ENCODE measurements around the gene ZNF593.
A peak's percentile ranks its signal among the peaks of the same experiment; 100 is the strongest.

DNA sequence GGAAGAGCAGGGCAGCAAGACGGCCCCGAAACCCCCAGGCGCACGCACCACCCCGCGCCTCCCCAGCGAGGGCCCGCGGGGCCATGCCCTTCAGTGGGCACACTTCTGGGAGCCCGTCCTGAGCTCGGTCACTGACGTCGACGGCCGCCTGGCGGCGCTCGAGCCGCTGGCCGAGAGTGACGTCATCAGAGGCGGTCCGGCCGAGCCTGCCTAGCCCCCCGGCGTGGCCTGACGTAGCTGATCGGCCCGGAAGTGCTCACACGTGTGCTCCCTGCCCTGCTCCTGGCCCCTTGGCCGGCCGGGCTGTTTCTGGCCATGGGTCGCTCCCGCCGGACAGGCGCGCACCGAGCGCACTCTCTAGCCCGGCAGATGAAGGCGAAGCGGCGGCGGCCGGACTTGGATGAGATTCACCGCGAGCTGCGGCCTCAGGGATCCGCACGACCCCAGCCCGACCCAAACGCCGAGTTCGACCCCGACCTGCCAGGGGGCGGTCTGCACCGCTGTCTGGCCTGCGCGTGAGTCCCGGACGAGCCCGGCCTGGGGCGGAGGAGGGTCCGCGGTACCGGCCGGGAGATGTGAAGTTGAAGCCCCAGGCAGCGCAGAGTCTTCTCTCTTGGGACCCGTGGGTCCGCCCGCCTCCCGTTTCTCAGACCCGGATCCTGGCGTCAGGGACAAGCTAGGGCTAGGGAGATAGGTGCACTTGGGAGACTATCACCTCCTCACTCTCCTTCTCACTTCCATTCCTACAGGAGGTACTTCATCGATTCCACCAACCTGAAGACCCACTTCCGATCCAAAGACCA is at the start of gene ZNF593:
- TF ChIP-seq, protein P1, sequence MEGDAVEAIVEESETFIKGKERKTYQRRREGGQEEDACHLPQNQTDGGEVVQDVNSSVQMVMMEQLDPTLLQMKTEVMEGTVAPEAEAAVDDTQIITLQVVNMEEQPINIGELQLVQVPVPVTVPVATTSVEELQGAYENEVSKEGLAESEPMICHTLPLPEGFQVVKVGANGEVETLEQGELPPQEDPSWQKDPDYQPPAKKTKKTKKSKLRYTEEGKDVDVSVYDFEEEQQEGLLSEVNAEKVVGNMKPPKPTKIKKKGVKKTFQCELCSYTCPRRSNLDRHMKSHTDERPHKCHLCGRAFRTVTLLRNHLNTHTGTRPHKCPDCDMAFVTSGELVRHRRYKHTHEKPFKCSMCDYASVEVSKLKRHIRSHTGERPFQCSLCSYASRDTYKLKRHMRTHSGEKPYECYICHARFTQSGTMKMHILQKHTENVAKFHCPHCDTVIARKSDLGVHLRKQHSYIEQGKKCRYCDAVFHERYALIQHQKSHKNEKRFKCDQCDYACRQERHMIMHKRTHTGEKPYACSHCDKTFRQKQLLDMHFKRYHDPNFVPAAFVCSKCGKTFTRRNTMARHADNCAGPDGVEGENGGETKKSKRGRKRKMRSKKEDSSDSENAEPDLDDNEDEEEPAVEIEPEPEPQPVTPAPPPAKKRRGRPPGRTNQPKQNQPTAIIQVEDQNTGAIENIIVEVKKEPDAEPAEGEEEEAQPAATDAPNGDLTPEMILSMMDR (conservative IDR thresholded peaks at IDR 0.05; ENCODE audit: low read depth in 2 of 2), result peak; percentile 69 to 92
- TF ChIP-seq JUNB (IDR thresholded peaks at IDR 0.05; ENCODE audit: unreplicated experiment) (no peak), POLR2AphosphoS5 (IDR thresholded peaks at IDR 0.05; ENCODE audit: low read depth) (peak; percentile 94), EZH2 (IDR thresholded peaks at IDR 0.05; ENCODE audit: low read depth, unreplicated experiment) (no peak), CREB1 (CRISPR knock-in tag; IDR thresholded peaks at IDR 0.05; ENCODE audit: low read depth) (peak; percentile 100), EZH2phosphoT487 (IDR thresholded peaks at IDR 0.05; ENCODE audit: unreplicated experiment) (no peak), STAT1 (IDR thresholded peaks at IDR 0.05; ENCODE audit: unreplicated experiment) (no peak), NANOG (IDR thresholded peaks at IDR 0.05; ENCODE audit: borderline replicate concordance) (0 out of 2 replicates have a peak, but pooled peaks have one; percentile 21), ZNF114 (CRISPR knock-in tag; IDR thresholded peaks at IDR 0.05) (no peak)
- TF ChIP-seq, protein P2, sequence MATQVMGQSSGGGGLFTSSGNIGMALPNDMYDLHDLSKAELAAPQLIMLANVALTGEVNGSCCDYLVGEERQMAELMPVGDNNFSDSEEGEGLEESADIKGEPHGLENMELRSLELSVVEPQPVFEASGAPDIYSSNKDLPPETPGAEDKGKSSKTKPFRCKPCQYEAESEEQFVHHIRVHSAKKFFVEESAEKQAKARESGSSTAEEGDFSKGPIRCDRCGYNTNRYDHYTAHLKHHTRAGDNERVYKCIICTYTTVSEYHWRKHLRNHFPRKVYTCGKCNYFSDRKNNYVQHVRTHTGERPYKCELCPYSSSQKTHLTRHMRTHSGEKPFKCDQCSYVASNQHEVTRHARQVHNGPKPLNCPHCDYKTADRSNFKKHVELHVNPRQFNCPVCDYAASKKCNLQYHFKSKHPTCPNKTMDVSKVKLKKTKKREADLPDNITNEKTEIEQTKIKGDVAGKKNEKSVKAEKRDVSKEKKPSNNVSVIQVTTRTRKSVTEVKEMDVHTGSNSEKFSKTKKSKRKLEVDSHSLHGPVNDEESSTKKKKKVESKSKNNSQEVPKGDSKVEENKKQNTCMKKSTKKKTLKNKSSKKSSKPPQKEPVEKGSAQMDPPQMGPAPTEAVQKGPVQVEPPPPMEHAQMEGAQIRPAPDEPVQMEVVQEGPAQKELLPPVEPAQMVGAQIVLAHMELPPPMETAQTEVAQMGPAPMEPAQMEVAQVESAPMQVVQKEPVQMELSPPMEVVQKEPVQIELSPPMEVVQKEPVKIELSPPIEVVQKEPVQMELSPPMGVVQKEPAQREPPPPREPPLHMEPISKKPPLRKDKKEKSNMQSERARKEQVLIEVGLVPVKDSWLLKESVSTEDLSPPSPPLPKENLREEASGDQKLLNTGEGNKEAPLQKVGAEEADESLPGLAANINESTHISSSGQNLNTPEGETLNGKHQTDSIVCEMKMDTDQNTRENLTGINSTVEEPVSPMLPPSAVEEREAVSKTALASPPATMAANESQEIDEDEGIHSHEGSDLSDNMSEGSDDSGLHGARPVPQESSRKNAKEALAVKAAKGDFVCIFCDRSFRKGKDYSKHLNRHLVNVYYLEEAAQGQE (IDR thresholded peaks at IDR 0.05; ENCODE audit: unreplicated experiment), result no peak
- TF ChIP-seq, protein P3, sequence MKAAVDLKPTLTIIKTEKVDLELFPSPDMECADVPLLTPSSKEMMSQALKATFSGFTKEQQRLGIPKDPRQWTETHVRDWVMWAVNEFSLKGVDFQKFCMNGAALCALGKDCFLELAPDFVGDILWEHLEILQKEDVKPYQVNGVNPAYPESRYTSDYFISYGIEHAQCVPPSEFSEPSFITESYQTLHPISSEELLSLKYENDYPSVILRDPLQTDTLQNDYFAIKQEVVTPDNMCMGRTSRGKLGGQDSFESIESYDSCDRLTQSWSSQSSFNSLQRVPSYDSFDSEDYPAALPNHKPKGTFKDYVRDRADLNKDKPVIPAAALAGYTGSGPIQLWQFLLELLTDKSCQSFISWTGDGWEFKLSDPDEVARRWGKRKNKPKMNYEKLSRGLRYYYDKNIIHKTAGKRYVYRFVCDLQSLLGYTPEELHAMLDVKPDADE (IDR thresholded peaks at IDR 0.05), result no peak; the same call in 1 of the 2 replicates
- TF ChIP-seq, protein P4, sequence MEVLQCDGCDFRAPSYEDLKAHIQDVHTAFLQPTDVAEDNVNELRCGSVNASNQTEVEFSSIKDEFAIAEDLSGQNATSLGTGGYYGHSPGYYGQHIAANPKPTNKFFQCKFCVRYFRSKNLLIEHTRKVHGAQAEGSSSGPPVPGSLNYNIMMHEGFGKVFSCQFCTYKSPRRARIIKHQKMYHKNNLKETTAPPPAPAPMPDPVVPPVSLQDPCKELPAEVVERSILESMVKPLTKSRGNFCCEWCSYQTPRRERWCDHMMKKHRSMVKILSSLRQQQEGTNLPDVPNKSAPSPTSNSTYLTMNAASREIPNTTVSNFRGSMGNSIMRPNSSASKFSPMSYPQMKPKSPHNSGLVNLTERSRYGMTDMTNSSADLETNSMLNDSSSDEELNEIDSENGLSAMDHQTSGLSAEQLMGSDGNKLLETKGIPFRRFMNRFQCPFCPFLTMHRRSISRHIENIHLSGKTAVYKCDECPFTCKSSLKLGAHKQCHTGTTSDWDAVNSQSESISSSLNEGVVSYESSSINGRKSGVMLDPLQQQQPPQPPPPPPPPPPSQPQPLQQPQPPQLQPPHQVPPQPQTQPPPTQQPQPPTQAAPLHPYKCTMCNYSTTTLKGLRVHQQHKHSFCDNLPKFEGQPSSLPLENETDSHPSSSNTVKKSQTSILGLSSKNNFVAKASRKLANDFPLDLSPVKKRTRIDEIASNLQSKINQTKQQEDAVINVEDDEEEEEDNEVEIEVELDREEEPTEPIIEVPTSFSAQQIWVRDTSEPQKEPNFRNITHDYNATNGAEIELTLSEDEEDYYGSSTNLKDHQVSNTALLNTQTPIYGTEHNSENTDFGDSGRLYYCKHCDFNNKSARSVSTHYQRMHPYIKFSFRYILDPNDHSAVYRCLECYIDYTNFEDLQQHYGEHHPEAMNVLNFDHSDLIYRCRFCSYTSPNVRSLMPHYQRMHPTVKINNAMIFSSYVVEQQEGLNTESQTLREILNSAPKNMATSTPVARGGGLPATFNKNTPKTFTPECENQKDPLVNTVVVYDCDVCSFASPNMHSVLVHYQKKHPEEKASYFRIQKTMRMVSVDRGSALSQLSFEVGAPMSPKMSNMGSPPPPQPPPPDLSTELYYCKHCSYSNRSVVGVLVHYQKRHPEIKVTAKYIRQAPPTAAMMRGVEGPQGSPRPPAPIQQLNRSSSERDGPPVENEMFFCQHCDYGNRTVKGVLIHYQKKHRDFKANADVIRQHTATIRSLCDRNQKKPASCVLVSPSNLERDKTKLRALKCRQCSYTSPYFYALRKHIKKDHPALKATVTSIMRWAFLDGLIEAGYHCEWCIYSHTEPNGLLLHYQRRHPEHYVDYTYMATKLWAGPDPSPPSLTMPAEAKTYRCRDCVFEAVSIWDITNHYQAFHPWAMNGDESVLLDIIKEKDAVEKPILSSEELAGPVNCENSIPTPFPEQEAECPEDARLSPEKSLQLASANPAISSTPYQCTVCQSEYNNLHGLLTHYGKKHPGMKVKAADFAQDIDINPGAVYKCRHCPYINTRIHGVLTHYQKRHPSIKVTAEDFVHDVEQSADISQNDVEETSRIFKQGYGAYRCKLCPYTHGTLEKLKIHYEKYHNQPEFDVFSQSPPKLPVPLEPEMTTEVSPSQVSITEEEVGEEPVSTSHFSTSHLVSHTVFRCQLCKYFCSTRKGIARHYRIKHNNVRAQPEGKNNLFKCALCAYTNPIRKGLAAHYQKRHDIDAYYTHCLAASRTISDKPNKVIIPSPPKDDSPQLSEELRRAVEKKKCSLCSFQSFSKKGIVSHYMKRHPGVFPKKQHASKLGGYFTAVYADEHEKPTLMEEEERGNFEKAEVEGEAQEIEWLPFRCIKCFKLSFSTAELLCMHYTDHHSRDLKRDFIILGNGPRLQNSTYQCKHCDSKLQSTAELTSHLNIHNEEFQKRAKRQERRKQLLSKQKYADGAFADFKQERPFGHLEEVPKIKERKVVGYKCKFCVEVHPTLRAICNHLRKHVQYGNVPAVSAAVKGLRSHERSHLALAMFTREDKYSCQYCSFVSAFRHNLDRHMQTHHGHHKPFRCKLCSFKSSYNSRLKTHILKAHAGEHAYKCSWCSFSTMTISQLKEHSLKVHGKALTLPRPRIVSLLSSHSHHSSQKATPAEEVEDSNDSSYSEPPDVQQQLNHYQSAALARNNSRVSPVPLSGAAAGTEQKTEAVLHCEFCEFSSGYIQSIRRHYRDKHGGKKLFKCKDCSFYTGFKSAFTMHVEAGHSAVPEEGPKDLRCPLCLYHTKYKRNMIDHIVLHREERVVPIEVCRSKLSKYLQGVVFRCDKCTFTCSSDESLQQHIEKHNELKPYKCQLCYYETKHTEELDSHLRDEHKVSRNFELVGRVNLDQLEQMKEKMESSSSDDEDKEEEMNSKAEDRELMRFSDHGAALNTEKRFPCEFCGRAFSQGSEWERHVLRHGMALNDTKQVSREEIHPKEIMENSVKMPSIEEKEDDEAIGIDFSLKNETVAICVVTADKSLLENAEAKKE (CRISPR knock-in tag; IDR thresholded peaks at IDR 0.05), result no peak
